Suprapubic skin (tissue), 4 donors: ENCODE results near the gene IZUMO1R.

ENCODE experiments used
- EP300 ChIP-seq: sonication (generic); formaldehyde crosslinking; IDR thresholded peaks from one replicate; pipeline ENCODE4 v1.6.1; 2017; ENCODE audit warnings: antibody characterized with exemption
- POLR2A ChIP-seq, 2 donors: fragments of 450-650 bp; IDR thresholded peaks; one replicate each; pipeline ENCODE4 v1.6.1; 2017; ENCODE audit warnings: antibody characterized with exemption in 2 of 2, mild to moderate bottlenecking in 2 of 2, moderate library complexity in 2 of 2
- POLR2AphosphoS5 ChIP-seq, 3 donors: sonication (generic); formaldehyde crosslinking; IDR thresholded peaks; one replicate each; pipeline ENCODE4 v1.6.1; 2017; ENCODE audit warnings: antibody characterized with exemption in 3 of 3
- TF ChIP-seq, protein P1 (sequence below), 2 donors: fragments of 200-600 bp in 1 of 2; fragments of 450-650 bp in 1 of 2; sonication (generic) in 1 of 2; IDR thresholded peaks; one replicate each; pipeline ENCODE4 v1.5.1; 2016 to 2019; ENCODE audit warnings: antibody characterized with exemption in 2 of 2, mild to moderate bottlenecking in 1 of 2, moderate library complexity in 1 of 2

DNA sequence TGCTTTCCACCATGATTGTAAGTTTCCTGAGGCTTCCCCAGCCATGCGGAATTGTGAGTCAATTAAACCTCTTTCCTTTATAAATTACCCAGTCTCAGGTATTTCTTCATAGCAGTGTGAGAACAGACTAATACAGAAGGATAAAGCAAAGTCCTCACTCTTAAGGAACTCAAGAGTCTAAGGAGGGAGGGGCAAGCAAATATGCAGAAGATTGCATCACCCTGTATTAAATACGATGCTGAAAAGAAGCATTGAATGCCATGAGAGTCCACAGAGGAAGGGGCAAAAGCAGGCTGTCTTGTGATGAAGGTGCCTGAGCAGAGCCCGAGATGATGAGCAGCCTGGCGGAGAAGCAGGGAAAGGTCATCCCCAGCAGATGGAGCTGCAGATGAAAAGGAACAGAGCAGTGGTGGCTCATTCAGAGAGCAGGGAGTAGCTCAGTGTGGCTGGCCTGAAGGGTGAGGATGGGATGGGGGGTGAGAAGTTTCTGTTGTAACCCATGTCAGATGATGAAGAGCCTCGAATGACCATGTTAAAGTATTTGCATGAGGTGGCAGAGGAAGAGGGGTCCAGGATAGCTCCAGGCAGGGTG, 6.3 kb upstream of the IZUMO1R start:
- TF ChIP-seq, protein P1, sequence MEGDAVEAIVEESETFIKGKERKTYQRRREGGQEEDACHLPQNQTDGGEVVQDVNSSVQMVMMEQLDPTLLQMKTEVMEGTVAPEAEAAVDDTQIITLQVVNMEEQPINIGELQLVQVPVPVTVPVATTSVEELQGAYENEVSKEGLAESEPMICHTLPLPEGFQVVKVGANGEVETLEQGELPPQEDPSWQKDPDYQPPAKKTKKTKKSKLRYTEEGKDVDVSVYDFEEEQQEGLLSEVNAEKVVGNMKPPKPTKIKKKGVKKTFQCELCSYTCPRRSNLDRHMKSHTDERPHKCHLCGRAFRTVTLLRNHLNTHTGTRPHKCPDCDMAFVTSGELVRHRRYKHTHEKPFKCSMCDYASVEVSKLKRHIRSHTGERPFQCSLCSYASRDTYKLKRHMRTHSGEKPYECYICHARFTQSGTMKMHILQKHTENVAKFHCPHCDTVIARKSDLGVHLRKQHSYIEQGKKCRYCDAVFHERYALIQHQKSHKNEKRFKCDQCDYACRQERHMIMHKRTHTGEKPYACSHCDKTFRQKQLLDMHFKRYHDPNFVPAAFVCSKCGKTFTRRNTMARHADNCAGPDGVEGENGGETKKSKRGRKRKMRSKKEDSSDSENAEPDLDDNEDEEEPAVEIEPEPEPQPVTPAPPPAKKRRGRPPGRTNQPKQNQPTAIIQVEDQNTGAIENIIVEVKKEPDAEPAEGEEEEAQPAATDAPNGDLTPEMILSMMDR (IDR thresholded peaks at IDR 0.05), result no peak
- TF ChIP-seq POLR2A (IDR thresholded peaks at IDR 0.05) (no peak), EP300 (no peak), POLR2AphosphoS5 (IDR thresholded peaks at IDR 0.05) (no peak)
